Midbrain (tissue), 1 donor: ENCODE measurements around the gene GUCY1A2.
"Not testable (repeated sequence)": the region's sequence is repeated elsewhere in the genome, so short reads cannot be mapped to it uniquely, and the experiment has no call there.

Source experiments
- DNase-seq: peaks from one replicate; lab custom pipeline; 2025; lab: John Stamatoyannopoulos, UW

The GUCY1A2 gene

DNA sequence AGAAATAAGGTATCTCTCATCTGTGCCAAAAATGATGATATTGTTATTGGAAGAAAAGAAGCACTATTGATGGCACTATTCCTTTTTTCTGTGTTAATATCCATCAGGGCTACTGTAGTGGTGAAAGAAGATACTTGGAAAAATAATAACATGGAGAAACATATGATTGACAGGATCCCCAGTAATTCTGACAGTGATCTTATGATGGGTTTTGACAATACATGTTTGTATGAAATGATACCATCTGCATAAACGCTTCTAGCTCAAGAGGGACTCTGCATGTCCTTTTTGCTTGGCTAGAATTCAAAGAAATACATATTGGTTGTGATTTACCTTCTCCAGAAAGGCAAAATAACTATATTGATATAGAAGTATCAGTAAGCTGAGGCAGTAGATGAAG is 178.1 kb downstream of the GUCY1A2 start:
- no peak for DNase-seq

DNA sequence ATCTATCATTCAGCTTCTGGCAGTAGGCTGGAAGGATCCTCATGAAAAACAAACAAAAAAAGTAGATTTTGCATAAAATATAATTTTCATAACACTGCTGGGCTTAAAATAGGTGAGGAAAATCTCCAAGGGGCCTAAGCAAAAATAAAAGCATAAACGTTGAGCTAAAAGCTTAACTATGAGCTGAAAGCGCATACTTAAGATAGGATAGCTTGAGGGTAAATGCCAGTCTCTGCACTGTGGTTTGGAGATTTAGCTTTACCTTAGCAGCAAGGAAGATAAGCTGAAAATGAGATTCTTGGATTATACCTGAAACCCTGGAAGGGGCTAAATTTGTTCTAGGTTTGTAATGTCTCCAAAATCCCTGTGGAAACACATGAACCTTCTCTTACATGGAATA is 183.7 kb downstream of the GUCY1A2 start:
- DNase-seq = no peak

DNA sequence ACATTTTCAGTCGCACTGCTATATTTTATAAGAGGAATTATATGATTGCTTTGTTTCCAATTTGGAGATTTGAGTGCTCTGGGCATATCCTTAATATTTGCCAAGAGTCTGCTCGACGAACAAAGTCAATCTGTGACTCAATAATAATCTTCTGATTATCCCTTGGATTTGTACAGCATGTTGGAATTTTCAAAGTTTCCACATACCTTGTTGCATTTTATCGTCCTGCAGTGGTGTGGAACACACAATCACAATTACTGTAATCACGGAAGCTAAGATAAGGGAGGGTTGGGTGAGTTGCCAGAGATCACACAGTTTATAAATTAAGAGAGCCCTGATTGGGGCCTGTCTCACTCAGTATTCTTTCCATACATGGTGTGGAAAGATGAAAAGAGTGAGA is 189.3 kb downstream of the GUCY1A2 start:
- DNase-seq = no peak

DNA sequence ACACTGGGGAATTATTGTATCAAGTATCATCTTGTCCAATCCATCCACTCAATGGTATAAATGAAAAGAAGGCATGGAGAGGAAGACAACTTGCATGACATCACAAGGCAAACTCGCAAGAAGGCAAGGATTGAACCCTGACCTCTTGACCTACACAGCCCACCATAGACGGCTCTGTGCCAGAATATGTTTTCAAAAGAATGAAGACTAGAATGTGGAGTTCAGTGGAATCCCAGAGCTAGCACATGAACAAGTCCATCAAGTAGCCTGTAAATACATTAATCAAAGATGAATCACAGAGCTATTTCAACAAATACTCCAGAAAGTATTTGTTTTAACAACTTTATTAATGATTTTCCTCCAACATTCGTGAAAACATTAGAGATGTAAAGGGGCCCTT is 189.7 kb downstream of the GUCY1A2 start:
- DNase-seq = no peak

DNA sequence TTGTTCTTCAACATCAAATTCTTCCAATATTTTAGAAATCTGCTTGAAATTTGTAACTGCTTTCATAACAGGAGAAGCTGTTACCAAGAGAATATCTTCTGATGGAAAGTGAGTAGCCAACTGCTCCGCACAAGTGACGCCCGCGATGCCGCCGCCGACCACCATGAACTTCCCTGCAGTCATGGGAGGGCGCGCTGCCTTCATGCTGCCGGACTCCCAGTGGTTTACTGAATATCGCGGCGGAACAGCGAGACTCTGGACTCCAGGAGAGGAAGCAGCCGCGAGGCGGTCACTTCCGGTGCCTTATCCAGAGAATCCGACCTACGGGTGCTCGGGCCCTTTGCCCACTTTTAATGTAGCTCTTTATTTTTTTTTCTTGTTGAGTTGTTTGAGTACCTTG is 190.6 kb downstream of the GUCY1A2 start:
- DNase-seq = no peak

DNA sequence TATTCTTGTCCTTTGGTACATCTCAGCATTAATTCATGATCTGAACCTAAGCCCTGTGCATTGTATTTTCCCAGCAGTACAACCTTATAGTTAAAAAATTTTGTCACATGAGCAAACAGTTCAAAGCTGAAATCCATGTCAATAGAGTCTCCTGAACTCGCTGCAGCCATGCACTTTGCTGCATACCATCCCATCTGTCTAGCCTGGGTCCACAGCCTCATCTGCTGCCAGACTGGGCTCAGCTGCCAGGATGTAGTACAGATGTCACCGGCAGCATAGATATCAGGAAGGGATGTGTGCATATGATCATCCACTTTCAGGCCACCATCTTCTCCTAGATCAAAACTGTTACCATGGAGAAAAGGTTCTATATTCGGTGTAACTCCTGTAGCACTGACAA is 191.7 kb downstream of the GUCY1A2 start:
- DNase-seq = not testable (repeated sequence)

DNA sequence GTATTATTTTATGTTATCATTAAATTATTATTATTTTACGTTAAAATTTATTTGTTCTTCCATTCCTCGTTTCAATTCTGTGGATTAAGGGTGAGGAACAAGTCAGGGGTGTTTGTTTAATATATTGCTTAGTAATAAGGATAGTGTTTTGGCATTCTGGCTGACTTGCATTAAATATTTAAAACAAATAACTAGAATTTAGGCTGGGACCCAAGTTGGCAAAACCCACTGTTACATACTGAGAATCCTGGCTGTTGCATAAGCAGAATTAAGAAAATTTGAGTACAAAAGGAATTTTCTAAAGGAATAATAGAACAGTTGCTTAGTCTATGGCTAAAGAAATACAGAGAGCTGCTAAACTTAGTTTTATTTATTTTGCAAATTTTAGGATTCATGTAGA is 196.4 kb downstream of the GUCY1A2 start:
- DNase-seq = no peak

DNA sequence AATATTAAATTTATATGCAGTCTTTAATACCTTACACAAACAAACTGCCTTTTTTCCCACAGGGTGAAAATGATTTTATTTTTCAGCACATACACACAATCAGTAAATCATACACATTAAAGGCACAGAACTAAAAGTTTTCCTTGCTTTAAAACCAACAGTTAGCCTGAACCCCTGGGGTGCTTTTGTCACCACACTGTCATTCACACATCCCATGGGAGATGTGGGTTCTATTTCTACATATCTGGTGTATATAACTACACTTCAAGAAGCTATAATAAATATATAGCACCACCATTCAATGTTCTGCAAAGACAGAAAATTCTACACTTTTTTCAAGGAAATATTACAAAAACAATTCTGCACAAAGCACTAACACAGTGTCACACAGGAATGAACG is 197.0 kb downstream of the GUCY1A2 start:
- no peak for DNase-seq

DNA sequence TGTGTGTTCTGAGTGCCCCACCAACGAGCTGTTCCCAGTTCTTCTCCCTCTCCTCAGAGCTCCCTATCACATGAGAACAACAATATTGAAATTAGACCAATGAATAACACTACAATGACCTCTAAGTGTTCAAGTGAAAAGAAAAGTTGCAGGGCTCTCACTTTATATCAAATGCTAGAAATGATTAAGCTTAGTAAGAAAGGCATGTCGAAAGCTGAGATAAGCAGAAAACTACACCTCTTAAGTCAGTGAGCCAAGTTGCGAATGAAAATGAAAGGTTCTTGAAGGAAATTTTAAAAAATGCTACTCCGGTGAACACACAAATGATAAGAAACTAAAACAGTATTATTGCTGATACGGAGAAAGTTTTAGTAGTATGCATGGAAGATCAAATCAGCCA is 199.8 kb downstream of the GUCY1A2 start:
- no peak for DNase-seq

DNA sequence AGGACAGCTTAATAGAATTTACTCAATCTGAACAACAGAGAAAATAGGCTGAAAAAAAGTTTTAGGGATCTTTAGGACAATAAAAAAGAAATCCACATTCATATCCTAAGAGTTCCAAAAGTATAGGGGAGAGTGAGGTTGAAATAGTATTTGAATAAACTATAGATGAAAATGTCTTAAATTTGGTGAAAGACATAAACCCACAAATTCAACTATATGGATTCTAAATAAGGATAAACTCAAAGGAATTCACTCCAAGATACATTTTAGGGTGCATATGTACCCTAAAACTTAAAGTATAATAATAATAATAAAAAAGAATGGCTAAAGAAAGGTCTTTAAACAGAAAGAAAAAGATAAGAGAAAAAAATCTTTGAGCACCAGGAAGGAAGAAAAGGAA is 203.1 kb downstream of the GUCY1A2 start:
- DNase-seq = no peak

DNA sequence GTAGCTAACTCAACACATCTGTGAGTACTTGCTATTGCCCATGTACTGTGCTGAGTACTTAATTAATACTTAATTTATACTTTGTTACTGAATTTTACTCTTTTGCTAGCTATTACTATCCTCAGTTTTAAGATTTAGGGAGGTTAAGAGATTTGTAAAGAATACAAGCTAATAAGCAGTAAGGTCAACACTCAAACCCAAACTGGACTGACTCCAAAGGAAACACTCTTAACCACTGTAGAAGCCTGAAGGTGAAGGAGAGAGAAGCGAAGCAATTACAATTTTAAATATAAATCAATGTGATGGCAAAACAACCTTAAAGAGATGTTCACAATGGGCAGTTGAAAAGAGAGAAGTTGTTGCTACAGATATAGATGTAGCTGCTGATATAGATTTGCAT is 204.5 kb downstream of the GUCY1A2 start:
- no peak for DNase-seq

DNA sequence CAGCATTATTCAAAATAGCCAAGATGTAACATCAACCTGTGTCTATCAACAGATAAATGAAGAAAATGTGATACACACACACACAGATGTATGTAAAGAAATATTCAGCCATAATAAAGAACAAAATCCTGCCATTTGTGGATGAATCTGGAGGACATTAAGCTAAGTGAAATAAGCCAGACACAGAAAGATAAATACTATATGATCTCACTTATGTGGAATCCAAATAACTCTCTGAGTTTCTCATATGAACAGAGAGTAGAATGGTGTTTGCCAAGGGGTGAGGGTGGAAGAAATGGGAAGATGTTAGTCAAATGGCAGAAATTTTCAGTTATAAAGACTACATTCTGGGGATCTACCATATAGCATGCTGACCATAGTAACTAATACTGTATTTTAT is 224.2 kb downstream of the GUCY1A2 start:
- no peak for DNase-seq

DNA sequence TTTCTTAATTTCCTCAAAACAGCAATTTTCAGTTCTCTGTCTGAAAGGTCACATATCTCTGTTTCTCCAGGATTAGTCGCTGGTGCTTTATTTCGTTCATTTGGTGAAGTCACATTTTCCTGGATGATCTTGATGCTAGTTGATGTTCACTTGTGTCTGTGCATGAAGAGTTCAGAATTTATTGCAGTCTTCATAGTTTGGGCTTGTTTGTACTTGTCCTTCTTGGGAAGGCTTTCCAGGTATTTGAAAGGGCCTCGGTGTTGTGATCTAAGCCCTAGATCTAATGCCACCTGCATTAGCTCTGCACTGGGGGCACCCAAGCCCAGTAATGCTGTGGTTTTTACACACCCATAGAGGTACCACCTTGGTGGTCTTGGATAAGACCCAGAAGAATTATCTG is 228.9 kb downstream of the GUCY1A2 start:
- no peak for DNase-seq

DNA sequence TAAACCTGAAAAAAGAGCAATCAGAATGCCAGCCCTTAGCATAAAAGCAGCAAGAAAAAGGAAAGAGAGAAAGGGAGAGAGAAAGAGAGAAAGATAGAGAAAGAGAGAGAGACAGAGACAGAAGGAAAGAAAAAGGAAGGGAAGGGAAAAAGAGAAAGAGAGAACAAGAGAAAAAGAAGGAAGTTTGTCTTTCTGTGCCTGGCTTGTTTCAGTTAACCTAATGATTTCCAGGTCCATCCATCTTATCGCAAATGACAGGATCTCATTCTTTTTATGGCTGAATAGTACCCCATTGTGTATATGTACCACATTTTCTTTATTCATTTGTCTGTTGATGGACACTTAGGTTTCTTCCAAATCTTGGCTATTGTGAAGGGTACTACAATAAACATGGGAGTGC is 230.8 kb downstream of the GUCY1A2 start:
- DNase-seq = no peak

DNA sequence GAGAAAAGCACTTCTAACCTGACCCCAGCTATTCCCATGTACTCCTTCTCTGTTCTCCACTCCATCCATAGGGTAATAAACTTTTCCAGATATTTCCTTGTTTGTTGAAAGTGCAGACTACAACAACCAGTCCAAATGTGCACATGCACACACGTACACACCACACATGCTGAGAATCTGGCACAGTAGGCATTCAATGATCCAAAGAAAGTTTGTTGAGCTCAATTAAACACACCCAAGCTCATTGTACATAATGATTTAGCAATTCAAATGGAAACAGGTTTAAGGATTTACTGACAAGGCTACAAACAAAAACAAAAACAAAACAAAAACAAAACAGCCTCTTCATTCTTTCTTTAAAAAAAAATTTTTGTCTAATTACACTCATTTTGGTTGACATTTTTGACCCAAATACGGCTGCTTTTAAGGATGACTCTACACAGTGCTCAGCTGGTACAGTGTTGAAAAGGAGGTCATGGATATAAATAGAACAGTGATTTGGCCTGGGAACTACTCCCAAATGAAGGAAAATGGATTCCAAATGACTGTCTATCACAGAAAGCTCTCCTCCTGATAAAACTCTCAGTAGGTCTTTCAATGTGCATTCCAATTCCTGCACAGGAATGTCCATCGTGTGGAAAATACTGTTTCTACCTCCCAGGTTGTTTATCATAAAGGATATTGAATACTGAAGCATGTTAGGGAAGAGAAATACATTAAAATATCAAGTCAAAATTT is 232.2 kb downstream of the GUCY1A2 start:
- no peak for DNase-seq

DNA sequence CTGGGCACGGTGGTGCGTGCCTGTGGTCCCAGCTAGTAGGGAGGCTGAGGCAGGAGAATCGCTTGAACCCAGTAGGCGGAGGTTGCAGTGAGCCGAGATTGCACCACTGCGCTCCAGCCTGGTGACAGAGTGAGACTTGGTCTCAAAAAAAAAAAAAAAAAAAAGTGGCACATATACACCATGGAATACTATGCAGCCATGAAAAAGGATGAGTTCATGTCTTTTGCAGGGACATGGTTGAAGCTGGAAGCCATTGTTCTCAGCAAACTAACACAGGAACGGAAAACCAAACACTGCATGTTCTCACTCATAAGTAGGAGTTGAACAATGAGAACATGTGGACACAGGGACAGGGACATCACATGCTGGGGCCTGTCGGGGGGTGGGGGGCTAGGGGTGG is 241.0 kb downstream of the GUCY1A2 start:
- DNase-seq = not testable (repeated sequence)

DNA sequence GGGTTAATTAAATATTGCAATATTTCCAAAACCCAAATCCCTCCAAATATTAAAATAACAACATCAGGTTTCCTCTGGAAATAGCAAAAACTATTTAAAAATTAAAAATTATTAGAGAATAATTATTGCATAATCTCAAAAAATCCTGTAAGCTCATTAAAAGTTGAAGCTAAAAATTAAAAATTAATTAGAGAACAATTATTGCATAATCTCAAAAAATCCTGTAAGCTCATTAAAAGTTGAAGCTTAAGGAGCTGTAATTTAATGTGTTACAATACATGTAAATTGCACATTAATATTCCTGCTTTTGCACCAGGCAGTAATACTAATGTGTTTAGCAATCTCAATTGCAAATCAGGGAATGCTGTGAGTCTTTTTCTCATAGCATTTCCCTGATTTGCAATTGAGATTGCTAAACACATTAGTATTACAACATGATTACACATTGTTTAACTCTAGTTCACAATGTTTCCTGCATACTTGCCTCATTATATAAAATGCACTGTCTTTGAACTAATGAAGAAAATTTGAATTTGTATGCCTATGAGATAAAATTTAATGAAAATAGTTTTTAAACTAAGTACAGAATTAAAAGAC is 247.7 kb downstream of the GUCY1A2 start:
- DNase-seq = no peak

DNA sequence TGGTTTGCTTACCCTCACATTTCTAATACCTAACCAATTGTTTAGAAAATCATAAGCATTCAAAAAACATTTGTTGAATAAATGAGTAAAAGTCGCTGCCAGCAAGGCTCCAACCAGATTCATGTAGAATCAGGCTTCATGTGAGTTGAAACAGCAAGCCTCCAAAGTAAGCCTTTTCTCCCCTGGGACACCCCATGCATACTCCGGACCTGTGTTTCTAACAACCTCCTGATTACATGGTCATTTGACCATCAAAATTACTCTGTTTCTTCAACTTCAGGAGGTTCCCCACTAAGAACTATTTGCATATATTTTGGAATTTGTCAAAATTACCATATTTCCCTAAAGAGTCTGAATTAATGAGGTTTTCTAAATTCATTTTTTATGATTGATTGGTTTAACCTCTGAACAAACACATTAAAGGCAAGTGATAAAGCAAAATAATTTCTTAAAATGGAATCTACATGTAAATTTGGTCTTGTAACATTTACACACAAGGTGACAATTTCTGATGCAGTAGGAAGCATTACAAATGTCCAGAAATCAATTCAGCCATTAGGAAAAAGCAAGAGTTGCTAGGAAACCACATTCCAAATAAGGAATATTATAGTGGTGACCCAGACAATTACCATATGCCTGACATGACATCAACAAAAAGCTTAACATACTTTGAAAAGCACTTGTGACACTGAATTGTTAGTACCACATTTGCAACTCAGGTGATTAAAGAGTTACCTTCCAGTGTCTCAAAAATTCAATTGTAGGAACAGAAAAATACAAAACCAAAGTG is 252.6 kb downstream of the GUCY1A2 start:
- DNase-seq = no peak

DNA sequence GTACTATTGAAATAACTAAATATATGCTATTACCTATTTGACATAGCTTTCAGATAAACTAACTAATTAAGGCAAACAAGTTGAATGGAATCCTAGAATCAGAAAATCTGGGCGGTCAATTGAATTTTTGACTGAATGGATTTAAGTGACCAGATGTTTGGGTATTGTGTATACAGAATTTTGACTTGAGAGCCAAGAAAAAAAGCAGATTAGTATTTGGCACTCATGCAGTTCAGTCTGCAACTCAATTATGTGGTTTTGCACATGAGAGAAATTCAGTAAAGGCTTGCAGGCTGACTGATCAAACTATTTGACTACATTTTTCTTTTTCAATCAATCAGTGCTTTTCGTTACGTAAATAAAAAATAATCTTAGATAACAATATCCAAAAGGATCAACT is 254.8 kb downstream of the GUCY1A2 start:
- no peak for DNase-seq

DNA sequence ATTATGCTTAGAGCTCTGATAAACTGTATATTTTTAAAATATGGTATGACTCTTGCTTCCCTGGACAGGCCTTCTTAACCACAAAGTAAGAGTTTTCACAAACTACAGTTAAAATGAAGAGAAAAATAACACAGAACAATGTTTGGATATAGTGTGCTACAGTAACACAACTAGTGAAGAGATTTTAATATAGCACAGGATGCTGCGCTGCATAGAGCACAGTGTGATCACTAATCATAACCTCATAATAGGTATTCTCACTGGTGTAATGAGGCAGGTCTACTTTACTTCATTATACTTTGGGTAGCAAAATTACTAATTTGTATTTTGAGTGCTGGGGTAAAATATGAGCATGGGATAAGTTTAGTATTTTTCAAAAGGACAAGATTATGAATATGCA is 256.5 kb downstream of the GUCY1A2 start:
- no peak for DNase-seq

DNA sequence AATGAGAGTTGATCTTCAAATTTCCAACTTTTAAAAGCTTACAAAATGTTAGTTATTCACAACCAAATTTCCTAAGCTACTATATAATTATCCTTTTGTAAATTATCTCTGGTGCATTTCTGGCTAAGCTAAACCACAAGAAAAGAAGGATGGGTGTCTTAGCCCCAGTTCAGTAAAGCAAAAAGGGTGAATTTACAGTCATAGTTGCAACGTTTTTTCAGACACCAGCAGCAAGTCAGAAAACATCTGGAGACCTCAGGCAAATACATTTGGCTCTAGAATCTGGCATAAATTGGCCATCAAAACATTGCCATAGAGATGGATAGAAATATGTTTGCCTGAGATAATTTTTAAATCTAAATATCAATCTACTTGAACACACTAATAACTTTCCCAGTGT is 257.0 kb downstream of the GUCY1A2 start:
- no peak for DNase-seq

DNA sequence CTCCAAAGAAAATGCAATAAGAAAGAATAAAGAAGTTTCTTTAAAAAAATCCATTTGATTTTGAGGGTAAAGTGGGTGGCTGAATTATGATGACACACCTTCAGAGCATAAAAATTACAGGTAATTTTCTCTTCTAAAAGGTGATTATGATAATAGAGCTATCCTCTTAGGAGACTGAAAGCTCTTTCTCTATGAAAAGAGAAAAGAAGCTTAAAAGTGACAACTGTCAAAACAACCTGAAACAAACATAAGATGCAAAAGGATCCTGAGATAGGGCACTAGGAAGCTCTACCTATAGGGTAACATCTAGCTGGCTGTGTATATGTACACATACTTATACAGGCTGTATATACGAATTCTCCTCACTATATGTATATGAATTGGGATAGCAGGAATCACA is 270.2 kb downstream of the GUCY1A2 start:
- DNase-seq = no peak

DNA sequence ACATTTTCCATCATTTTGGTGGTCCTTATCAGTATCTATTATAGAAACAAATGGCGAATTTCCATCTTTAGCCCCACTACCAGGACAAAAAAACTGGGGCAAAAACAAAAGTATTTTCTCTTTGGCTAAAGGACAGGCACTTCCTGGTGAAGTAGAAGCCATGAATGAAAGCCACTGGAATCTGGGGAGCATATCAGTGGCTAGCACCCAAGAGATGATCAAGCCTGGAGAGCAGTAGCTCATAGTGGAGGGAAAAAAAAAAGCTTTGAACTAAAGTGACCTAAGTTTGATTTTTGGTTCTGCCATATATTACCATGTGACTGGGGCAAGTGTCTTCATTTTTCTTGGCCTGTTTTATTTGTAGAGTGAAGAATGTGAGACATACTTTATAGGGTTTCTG is 272.3 kb downstream of the GUCY1A2 start:
- no peak for DNase-seq
